ENCODE measurements around the gene PSORS1C2.

PSORS1C2 gene

GRCh38 chr6:31114541-31114878 lies 24.4 kb downstream of the PSORS1C2 start, which contains the start of gene PSORS1C1:
PSORS1C1 (plus strand) TSS chr6:31114800; CDS start chr6:31129633, 14,833 bp downstream.
- H3K4me1 ChIP-seq (ENCODE audit: insufficient read depth, poor library complexity, severe bottlenecking), result peaks cover 16% of the 10 kb centered on the region
- DNase-seq (ENCODE audit: low spot score) (peak; percentile 94), ATAC-seq (ENCODE audit: low read depth) (peak; percentile 97)
- no peaks in the 10 kb centered on the region for H3K27me3 ChIP-seq (ENCODE audit: insufficient read depth, poor library complexity, severe bottlenecking)
- H3K36me3 ChIP-seq (ENCODE audit: low read depth), result no peaks in the 10 kb centered on the region; the same call in 1 of the 2 replicates
- peak within 1 kb of the TSS; percentile 92 for H3K27ac ChIP-seq (ENCODE audit: poor library complexity, severe bottlenecking)
- H3K9me3 ChIP-seq (ENCODE audit: severe bottlenecking), result no peaks in the 10 kb centered on the region
- TF ChIP-seq CTCF (IDR thresholded peaks at IDR 0.05; ENCODE audit: poor library complexity, severe bottlenecking), result no peak
- H3K4me3 ChIP-seq (ENCODE audit: severe bottlenecking), result peak within 1 kb of the TSS; percentile 27

GRCh38 chr6:31113861-31114540 lies 24.9 kb downstream of the PSORS1C2 start:
- DNase-seq (ENCODE audit: low spot score), result no peak
- Histone ChIP-seq H3K36me3 (ENCODE audit: low read depth) (no peaks in the 10 kb centered on the region; the same call in 1 of the 2 replicates), H3K9me3 (ENCODE audit: severe bottlenecking) (no peaks in the 10 kb centered on the region), H3K4me1 (ENCODE audit: insufficient read depth, poor library complexity, severe bottlenecking) (peaks cover 16% of the 10 kb centered on the region), H3K27ac (ENCODE audit: poor library complexity, severe bottlenecking) (peak overlapping the region; percentile 92), H3K27me3 (ENCODE audit: insufficient read depth, poor library complexity, severe bottlenecking) (no peaks in the 10 kb centered on the region), H3K4me3 (ENCODE audit: severe bottlenecking) (peak overlapping the region; percentile 27)
- ATAC-seq (ENCODE audit: low read depth), result peak; percentile 24
- no peak for TF ChIP-seq CTCF (IDR thresholded peaks at IDR 0.05; ENCODE audit: poor library complexity, severe bottlenecking)

GRCh38 chr6:31112478-31112877 lies 26.4 kb downstream of the PSORS1C2 start, which contains the start of gene C6orf15:
C6orf15 (minus strand) TSS chr6:31112575; CDS start chr6:31112555, 20 bp downstream.
- no peak for ATAC-seq (ENCODE audit: low read depth)
- TF ChIP-seq CTCF (IDR thresholded peaks at IDR 0.05; ENCODE audit: poor library complexity, severe bottlenecking), result no peak
- H3K27ac ChIP-seq (ENCODE audit: poor library complexity, severe bottlenecking), result peak within 1 kb of the TSS; percentile 92
- no peaks in the 10 kb centered on the region; the same call in 1 of the 2 replicates for H3K36me3 ChIP-seq (ENCODE audit: low read depth)
- H3K27me3 ChIP-seq (ENCODE audit: insufficient read depth, poor library complexity, severe bottlenecking), result no peaks in the 10 kb centered on the region
- peaks cover 16% of the 10 kb centered on the region for H3K4me1 ChIP-seq (ENCODE audit: insufficient read depth, poor library complexity, severe bottlenecking)
- no peak within 1 kb of the TSS for H3K4me3 ChIP-seq (ENCODE audit: severe bottlenecking)
- H3K9me3 ChIP-seq (ENCODE audit: severe bottlenecking), result no peaks in the 10 kb centered on the region
- DNase-seq (ENCODE audit: low spot score), result no peak

GRCh38 chr6:31111712-31112111 lies 27.2 kb downstream of the PSORS1C2 start:
- ATAC-seq (ENCODE audit: low read depth) (no peak), DNase-seq (ENCODE audit: low spot score) (no peak)
- Histone ChIP-seq H3K36me3 (ENCODE audit: low read depth) (no peaks in the 10 kb centered on the region; the same call in 1 of the 2 replicates), H3K27me3 (ENCODE audit: insufficient read depth, poor library complexity, severe bottlenecking) (no peaks in the 10 kb centered on the region), H3K9me3 (ENCODE audit: severe bottlenecking) (no peaks in the 10 kb centered on the region), H3K4me1 (ENCODE audit: insufficient read depth, poor library complexity, severe bottlenecking) (peaks cover 16% of the 10 kb centered on the region), H3K27ac (ENCODE audit: poor library complexity, severe bottlenecking) (no peak overlapping the region), H3K4me3 (ENCODE audit: severe bottlenecking) (no peak overlapping the region)
- no peak for TF ChIP-seq CTCF (IDR thresholded peaks at IDR 0.05; ENCODE audit: poor library complexity, severe bottlenecking)

Measured in RWPE2 (cell line).